Measurements from ENCODE around the gene MYO5C. TPM values are rescaled to one million over a fixed set of nuclear protein-coding genes. Genes with fewer than 3 reads are reported as not detected.
A peak's percentile ranks its signal among the peaks of the same experiment; 100 is the strongest.
"Not testable (repeated sequence)": the region's sequence is repeated elsewhere in the genome, so short reads cannot be mapped to it uniquely, and the experiment has no call there.

The MYO5C gene
- total RNA-seq, 1 donor: 41.2 TPM

- no peak for DNase-seq (ENCODE audit: low read depth in 2 of 3, low spot score in 2 of 3)
These were observed 113.4 kb downstream of the MYO5C start for GRCh38 chr15:52181938-52182780.

DNA sequence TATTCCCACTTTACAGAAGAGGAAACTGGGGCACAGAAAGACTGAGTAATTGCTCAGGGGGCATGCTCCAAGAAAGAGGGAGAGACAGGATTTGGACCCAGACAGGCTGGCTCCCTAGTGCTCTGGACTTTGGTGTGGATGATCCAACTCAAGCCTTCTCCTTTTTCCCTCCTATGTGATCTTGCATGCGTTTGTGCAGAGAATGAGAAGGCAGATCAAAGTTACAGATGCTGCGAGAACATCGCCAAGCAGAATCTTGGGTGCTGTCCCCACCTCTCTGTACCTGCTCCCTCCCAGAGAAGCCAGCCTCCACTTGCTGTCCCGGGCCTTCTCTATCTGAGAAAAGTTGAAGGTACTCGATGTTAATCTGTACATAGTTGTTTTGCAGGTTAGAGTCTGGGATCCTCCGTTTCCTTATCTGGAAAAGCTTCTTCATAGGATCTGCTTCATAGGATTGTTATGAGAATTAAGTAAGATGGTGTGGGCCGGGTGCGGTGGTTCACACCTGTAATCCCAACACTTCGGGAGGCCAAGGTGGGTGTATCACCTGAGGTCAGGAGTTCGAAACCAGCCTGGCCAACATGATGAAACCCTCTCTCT lies 114.7 kb downstream of the MYO5C start:
- DNase-seq (ENCODE audit: low read depth in 2 of 3, low spot score in 2 of 3): no peak

DNA sequence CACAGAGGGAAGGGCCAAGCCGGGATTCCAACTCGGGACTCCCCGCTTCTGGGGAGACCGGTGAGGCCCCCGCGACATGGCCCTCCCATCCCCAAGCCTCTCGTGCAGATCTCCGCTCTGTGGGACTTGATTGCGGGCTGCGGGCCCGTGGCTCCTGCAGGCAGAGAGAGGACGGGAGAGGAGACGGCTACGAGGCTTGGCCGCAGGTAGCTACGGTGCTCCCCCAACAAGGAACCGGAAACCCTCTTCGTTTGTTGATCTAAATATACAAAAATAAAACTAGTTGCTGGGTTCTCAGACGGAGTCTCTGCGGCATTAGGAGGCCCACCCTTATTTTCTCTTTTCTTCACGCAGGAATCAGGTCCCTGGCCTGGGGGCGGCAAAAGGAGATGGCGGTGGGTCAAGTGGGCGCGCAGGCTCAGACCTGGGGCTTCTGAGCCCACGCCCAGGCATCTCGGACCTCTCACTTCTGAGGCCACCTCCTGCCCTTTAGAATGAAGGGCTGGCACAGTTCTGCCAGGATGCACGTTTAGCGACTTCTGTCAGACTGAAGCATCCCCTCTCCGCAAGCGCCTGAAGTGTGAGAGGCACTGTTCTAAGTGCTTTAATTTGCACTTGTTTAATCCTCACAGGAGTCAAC lies 115.3 kb downstream of the MYO5C start:
- DNase-seq (ENCODE audit: low read depth in 2 of 3, low spot score in 2 of 3): peak in 1 of 3 donors; percentile 56

GRCh38 chr15:52179278-52180195 lies 116.1 kb downstream of the MYO5C start:
- DNase-seq (ENCODE audit: low read depth in 2 of 3, low spot score in 2 of 3): peak; percentile 78 to 93 (median 85)

DNA sequence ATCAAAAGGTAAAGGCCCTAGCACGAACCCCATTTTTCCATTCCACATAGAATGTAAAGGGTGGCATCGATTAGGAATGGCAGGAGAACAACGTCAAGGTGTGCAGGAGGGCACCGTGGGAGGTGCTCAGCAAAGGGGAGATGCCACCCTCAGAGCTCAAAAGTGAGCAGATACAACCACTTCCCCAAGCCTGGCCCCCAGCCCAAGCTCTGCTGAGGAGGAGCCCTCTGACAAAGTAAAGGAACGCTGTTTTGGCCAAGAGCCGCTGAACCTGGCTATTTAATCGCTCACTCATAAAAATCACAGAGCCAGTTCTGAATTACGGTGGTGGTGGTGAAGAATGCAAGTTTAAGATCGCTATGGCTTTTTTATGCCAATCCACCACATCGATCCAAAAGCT lies 116.8 kb downstream of the MYO5C start:
- DNase-seq (ENCODE audit: low read depth in 2 of 3, low spot score in 2 of 3): peak in 1 of 3 donors; percentile 19

DNA sequence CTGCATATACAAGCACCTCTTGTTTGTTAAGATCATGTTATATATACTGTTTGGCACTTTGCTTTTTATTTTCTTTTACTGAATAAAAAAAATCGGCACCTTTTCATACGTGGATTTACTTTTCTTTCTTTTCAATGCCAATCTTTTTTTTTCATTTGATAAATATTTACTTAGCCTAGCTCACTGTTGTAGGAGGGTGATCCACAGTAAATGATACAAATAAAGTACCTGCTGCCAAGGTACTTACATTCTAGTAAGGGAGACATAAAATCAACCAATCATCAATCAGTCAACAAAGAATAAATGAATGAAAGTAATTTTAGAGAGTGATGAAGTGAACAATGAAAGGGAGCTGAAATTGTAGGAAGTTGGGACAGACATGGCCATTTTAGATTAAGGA lies 122.7 kb downstream of the MYO5C start:
- no peak for DNase-seq (ENCODE audit: low read depth in 2 of 3, low spot score in 2 of 3)

DNA sequence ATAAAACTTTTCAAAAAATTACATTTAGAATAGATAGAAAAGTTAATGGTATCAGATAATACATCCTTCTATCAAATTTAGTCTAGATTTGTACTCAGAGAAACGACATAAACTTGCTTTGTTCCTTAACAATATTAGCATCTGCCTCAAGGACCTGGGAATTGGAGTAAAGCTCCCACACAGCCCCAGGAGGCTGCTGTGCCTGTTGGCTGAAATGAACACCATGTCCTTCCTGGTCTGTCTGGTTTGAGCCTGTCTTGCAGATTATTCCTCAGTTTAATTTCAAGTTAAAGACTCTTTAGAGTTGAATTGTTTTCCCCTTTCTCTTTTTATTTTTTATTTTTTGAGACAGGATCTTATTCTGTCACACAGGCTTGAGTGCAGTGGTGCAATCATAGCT lies 123.8 kb downstream of the MYO5C start:
- no peak for DNase-seq (ENCODE audit: low read depth in 2 of 3, low spot score in 2 of 3)

- DNase-seq (ENCODE audit: low read depth in 2 of 3, low spot score in 2 of 3): peak in 2 of 3 donors; percentile 26 to 43
These were observed 124.2 kb downstream of the MYO5C start for GRCh38 chr15:52171386-52171785.

DNA sequence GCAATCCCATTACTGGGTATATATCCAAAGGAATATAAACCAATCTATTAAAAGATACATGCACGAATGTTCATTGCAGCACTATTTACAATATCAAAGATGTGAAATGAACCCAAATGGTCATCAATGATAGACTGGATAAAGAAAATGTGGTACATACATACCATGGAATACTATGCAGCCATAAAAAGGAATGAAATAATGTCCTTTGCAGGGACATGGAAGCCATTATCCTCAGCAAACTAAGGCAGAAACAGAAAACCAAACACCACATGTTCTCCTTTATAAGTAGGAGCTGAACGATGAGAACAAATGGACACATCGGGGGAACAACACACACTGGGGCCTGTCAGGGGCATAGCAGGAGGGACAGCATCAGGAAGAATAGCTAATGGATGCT lies 125.4 kb downstream of the MYO5C start:
- DNase-seq (ENCODE audit: low read depth in 2 of 3, low spot score in 2 of 3): not testable (repeated sequence)

GRCh38 chr15:52165494-52166131 lies 130.0 kb downstream of the MYO5C start:
- not testable (repeated sequence) for DNase-seq (ENCODE audit: low read depth in 2 of 3, low spot score in 2 of 3)

- no peak for DNase-seq (ENCODE audit: low read depth in 2 of 3, low spot score in 2 of 3)
These were observed 130.9 kb downstream of the MYO5C start for GRCh38 chr15:52164631-52165265.

DNA sequence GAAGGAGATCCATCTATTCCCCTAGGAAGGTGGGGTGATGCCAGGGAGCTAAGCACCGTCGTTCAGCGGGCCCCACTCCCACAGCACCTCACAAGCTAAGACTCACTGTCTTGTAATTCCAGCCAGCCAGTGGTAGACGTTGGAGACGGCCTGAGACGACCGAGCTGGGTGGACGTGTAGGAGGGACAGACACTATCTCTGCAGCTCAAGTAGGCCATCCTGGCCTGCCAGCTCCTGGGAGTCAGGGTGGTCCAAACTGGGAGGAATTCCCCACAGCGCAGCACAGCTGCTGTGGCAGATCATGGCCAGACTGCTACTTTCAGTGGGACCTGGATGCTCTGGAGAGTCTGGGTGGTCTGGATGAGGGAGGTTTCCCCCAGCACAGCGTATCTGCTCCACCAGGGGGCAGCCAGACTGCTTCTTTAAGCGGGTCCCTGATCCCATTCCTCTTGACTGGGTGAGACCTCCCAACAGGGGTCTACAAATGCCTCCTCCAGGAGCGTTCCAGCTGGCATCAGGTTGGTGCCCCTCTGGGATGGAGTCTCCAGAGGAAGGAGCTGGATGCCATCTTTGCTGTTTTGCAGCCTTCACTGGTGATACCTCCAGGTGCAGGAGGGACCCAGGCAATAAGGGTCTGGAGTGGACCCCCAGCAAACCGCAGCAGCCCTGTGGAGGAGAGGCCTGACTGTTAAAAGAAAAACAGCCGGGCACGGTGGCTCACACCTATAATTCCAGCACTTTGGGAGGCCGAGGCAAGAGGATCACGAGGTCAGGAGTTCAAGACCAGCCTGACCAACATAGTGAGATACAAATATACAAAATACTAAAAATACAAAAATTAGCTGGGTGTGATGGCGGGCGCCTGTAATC lies 132.0 kb downstream of the MYO5C start:
- peak in 2 of 3 donors; percentile 21 to 42 for DNase-seq (ENCODE audit: low read depth in 2 of 3, low spot score in 2 of 3)

DNA sequence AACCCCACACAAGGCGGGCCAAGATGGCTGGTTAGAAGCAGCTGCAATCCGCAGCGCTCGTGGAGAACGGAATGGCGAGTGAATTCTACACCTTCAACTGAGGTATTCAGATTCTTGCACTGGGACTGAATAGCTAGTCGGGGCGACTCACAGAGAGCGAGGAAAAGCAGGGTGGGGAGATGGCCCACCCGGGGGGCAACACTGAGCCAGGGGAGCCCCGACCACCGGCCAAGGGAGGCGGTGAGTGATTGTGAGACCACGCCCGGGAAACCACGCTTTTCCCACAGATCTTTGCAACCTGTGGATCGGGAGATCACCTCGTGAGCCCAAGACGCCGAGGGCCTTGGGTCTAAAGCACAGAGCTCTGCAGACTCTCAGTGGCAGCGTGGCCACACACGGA lies 132.7 kb downstream of the MYO5C start:
- DNase-seq (ENCODE audit: low read depth in 2 of 3, low spot score in 2 of 3): no peak

DNA sequence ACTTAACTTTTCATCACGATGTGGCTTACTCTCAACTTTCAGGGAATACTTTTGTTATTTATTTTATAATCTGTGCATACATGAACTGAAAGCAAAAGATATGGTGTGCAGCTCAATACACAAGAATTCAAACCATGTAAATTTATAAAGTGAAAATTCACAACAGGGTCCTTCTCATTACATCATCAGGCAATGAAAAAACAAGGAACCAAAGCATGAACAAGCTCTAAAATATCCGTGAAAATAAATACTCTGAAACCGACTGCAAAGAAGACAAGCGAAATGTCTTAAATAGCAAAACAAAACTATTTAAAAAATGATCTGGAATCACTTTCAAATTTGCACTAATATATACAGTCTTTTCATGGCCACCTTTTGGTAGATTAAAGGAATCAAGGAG lies 133.3 kb downstream of the MYO5C start:
- DNase-seq (ENCODE audit: low read depth in 2 of 3, low spot score in 2 of 3): no peak

DNA sequence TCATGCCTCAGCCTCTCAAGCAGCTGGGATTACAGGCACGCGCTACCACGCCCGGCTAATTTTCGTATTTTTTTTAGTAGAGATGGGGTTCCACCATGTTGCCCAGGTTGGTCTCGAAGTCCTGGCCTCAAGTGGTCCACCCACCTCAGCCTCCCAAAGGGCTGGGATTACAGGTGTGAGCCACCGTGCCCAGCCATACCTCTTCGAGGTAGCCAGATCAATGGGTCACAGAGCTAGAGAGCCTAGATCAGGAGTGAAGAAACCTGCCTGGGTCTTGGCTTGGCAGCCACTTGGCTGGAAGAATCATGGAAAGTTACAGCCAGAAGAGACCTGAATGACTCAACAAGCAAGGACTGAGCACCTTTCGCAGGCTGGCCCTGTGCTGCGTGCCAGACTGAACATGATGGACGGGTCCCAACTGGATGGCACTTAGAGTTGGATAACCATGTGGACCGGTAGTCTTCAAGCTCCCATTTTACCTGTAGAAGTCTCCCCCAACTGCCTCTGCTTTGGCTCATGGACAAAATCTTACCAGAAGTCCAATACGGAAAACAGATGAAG lies 134.1 kb downstream of the MYO5C start:
- no peak for DNase-seq (ENCODE audit: low read depth in 2 of 3, low spot score in 2 of 3)

DNA sequence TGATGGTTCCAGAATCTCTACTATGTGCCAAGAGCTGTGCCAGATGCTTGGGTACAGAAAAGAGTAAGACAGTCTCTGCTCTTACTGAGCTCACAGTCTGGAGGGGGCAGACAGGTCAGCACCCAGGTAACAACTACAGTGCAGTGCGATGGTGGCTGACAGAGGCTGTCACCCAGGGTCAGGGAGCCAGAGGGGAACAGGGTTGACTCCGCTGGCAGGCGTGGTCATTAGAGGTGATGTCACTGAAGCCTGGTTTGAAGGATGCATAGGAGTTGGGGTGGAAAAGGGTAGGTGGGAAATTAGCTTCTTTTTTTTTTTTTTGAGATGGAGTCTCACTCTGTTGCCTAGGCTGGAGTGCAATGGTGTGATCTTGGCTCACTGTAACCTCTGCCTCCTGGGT lies 136.0 kb downstream of the MYO5C start:
- no peak for DNase-seq (ENCODE audit: low read depth in 2 of 3, low spot score in 2 of 3)

DNA sequence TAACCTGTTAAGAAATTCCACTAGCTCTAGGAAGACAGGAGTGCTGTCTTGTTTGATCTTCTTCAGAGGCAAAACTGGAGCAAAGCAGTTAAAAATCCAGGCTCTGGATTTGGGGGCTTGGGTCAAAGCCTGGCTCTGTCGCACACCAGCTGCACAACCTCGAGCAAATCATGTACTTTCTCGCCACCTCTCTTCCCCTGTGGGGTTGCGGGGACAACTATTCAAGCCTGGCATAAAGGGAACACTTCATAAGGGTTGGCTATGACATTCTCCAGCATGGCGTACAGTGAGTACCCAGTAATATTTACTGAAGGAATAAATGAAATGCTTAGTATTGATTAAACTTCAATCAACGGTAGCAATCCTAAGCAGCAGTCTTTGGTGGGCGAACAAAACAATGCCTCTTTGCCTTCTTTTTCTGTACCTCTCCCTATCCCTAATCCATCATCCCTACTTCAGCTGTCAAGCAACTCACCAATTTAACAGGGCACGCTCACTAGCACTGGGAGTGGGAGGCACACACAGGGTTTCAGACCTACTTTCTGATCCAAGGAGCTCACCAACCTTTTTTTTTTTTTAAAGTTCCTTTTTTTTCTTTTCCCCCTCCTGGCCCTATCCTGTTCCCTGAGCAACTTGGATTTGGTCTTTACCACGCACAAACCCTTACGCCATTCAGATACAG lies 137.4 kb downstream of the MYO5C start:
- DNase-seq (ENCODE audit: low read depth in 2 of 3, low spot score in 2 of 3): no peak

GRCh38 chr15:52155878-52156277 lies 139.7 kb downstream of the MYO5C start:
- no peak for DNase-seq (ENCODE audit: low read depth in 2 of 3, low spot score in 2 of 3)
